NCI-H524 treated with DMSO at 0.1 percent for 48 hours (cell line): Measurements from ENCODE around the gene MARK3.
"Not testable (repeated sequence)": the region's sequence is repeated elsewhere in the genome, so short reads cannot be mapped to it uniquely, and the experiment has no call there.

Source experiments
- DNase-seq: peaks from one replicate; lab custom pipeline; 2025; lab: John Stamatoyannopoulos, UW

The MARK3 gene

GRCh38 chr14:103514596-103515421 lies 129.6 kb downstream of the MARK3 start:
- no peak for DNase-seq

- DNase-seq: no peak
These were observed 131.4 kb downstream of the MARK3 start for GRCh38 chr14:103516426-103517173.

- DNase-seq: no peak
These were observed 132.0 kb downstream of the MARK3 start for GRCh38 chr14:103517174-103517566.

- no peak for DNase-seq
These were observed 132.7 kb downstream of the MARK3 start for GRCh38 chr14:103517721-103518421.

- no peak for DNase-seq
These were observed 133.3 kb downstream of the MARK3 start for GRCh38 chr14:103518422-103519042.

- DNase-seq: no peak
These were observed 134.0 kb downstream of the MARK3 start for GRCh38 chr14:103519043-103519836.

GRCh38 chr14:103519837-103520212 lies 134.6 kb downstream of the MARK3 start:
- no peak for DNase-seq

- DNase-seq: no peak
These were observed 135.0 kb downstream of the MARK3 start for GRCh38 chr14:103520269-103520656.

- DNase-seq: no peak
These were observed 135.6 kb downstream of the MARK3 start for GRCh38 chr14:103520657-103521437.

GRCh38 chr14:103521438-103521950 lies 136.3 kb downstream of the MARK3 start:
- DNase-seq: no peak

GRCh38 chr14:103521951-103522563 lies 136.8 kb downstream of the MARK3 start:
- no peak for DNase-seq

GRCh38 chr14:103522649-103523574 lies 137.7 kb downstream of the MARK3 start, which contains the start of gene CKB:
Gene CKB (minus strand): TSS chr14:103522830. CDS start chr14:103522493, 337 bp downstream.
- peak; percentile 58 for DNase-seq

GRCh38 chr14:103523575-103523954 lies 138.3 kb downstream of the MARK3 start:
- no peak for DNase-seq

- DNase-seq: no peak
These were observed 139.1 kb downstream of the MARK3 start for GRCh38 chr14:103524002-103524935.

GRCh38 chr14:103525430-103526246 lies 140.4 kb downstream of the MARK3 start:
- DNase-seq: not testable (repeated sequence)

GRCh38 chr14:103526247-103526913 lies 141.2 kb downstream of the MARK3 start:
- DNase-seq: no peak
